ENCODE data around the gene COQ9. TPM values are rescaled to one million over a fixed set of nuclear protein-coding genes. Genes with fewer than 3 reads are reported as not detected.

Gene COQ9
- total RNA-seq, 2 donors from 2014 or later: 38.7 to 56.0 TPM

DNA sequence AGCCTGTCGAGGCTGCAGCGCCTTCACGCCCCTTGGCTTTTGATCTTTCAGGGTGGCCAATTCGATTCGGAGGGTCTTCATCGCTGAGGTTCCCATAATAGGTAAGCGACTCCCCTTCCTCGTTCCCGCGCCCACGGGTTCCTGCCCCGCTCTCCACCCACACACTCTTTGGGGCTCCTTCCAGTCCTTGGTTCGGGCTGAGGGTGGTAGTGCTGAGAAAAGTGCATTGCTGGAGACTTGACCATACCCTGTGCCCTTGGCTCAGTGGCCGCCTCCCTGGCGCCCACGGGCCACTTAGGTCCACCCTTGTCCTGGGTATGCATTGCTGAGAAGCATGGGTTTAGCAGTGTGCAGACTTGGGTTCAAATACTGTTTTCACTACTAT lies 15.7 kb downstream of the COQ9 start:
- H3K4me3 ChIP-seq: peak overlapping the region; percentile 61 to 89
- no peaks in the 10 kb centered on the region for H3K27me3 ChIP-seq
- no peak for ATAC-seq
- 0% methylated on average over 4 to 16 of the region's 16 CpGs for WGBS, 2 donors
- no peaks in the 10 kb centered on the region for H3K9me3 ChIP-seq
- H3K27ac ChIP-seq: peak overlapping the region; percentile 55 to 81 (median 76)
- intact Hi-C loops (cut with DNase I): no loop called here
- H3K4me1 ChIP-seq: peaks cover 26% of the 10 kb centered on the region
- TF ChIP-seq, protein P1, sequence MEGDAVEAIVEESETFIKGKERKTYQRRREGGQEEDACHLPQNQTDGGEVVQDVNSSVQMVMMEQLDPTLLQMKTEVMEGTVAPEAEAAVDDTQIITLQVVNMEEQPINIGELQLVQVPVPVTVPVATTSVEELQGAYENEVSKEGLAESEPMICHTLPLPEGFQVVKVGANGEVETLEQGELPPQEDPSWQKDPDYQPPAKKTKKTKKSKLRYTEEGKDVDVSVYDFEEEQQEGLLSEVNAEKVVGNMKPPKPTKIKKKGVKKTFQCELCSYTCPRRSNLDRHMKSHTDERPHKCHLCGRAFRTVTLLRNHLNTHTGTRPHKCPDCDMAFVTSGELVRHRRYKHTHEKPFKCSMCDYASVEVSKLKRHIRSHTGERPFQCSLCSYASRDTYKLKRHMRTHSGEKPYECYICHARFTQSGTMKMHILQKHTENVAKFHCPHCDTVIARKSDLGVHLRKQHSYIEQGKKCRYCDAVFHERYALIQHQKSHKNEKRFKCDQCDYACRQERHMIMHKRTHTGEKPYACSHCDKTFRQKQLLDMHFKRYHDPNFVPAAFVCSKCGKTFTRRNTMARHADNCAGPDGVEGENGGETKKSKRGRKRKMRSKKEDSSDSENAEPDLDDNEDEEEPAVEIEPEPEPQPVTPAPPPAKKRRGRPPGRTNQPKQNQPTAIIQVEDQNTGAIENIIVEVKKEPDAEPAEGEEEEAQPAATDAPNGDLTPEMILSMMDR (IDR thresholded peaks at IDR 0.05): no peak
- TF ChIP-seq POLR2A (IDR thresholded peaks at IDR 0.05): no peak
- H3K36me3 ChIP-seq (replicated peaks in 1 of 2; ENCODE audit: insufficient read depth in 1 of 2, low read depth in 2 of 2): peaks cover 0 to 3% of the 10 kb centered on the region in 2 donors
- DNase-seq: no peak

DNA sequence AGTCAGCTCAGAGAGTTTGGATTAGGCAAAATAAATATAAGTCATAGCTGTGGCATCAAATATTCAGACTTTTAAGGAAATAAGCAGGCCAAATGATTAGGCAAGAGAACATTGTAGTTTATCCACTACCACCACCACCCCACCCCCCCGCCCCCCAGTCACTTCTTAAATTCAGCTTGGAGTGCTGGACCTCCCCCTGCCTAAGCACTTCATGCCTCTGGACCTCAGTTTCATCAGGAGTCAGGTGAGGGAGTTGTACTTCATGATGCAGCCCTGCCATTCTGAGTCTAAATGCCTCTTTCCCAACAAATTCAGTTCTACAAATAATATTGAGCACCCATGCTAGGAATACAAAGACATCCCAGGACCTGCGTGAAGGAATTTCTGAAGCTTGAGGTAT lies 17.2 kb downstream of the COQ9 start:
- H3K4me1 ChIP-seq: peaks cover 26% of the 10 kb centered on the region
- no peaks in the 10 kb centered on the region for H3K9me3 ChIP-seq
- 77 to 86% methylated on average over 2 of the region's 2 CpGs for whole genome bisulfite sequencing, 2 donors
- TF ChIP-seq, protein P1 (IDR thresholded peaks at IDR 0.05): no peak
- no peak for TF ChIP-seq POLR2A (IDR thresholded peaks at IDR 0.05)
- H3K36me3 ChIP-seq (replicated peaks in 1 of 2; ENCODE audit: insufficient read depth in 1 of 2, low read depth in 2 of 2): peaks cover 6 to 9% of the 10 kb centered on the region in 2 donors
- H3K27me3 ChIP-seq: no peaks in the 10 kb centered on the region
- ATAC-seq (no peak), DNase-seq (no peak)
- H3K27ac ChIP-seq: no peak overlapping the region
- H3K4me3 ChIP-seq: no peak overlapping the region
- intact Hi-C loops (cut with DNase I): no loop called here

DNA sequence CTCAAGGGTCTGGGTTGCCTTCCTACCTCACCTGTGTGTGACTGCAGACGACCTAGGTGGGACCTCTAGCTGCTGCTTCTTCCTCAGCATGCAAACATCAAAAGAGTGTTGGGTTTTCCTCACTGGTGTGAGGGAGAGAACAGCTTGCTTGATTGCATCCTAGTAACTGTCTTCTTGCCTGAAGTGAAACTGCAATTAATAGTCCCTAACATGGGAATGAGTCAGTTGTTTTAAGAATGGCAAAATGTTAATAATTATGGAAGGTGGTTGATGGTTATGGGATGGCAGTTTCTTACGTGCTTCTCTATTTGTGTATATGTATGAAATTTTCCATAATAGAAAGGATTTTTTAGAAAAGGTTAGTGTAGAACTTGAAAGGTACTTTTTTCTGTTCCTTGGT lies 21.1 kb downstream of the COQ9 start:
- WGBS, 2 donors: 80 to 89% methylated on average over 2 of the region's 2 CpGs
- Histone ChIP-seq H3K9me3 (no peaks in the 10 kb centered on the region), H3K36me3 (replicated peaks in 1 of 2; ENCODE audit: insufficient read depth in 1 of 2, low read depth in 2 of 2) (peaks cover 6 to 17% of the 10 kb centered on the region in 2 donors), H3K27me3 (no peaks in the 10 kb centered on the region), H3K27ac (no peak overlapping the region), H3K4me1 (peaks cover 51% of the 10 kb centered on the region), H3K4me3 (no peak overlapping the region)
- no peak for ATAC-seq
- intact Hi-C loops (cut with DNase I): no loop called here
- no peak for TF ChIP-seq POLR2A (IDR thresholded peaks at IDR 0.05)
- TF ChIP-seq, protein P1 (IDR thresholded peaks at IDR 0.05): no peak
- no peak for DNase-seq

DNA sequence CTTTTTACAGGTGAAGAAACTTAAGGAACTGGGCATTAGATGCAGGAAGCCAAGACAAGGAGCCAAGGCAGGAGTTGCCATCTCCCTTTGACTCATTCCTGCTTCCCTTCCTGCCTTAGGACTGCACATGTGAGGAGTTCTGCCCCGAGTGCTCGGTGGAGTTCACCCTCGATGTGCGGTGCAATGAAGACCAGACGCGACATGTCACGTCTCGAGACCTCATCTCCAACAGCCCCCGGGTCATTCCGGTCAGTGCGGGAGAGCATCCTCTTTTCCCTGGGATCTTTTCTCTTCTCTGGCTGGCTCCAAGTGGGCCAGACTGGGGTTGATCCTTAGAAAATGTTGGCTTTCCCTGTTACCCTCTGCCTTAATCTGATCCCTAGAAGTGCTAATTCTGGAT lies 21.8 kb downstream of the COQ9 start:
- no peak overlapping the region for H3K4me3 ChIP-seq
- WGBS, 2 donors: 82 to 87% methylated on average over 11 of the region's 11 CpGs
- DNase-seq (no peak), ATAC-seq (no peak)
- intact Hi-C loops (cut with DNase I): no loop called here
- H3K27ac ChIP-seq: no peak overlapping the region
- no peaks in the 10 kb centered on the region for H3K27me3 ChIP-seq
- peaks cover 44% of the 10 kb centered on the region for H3K4me1 ChIP-seq
- no peak for TF ChIP-seq POLR2A (IDR thresholded peaks at IDR 0.05)
- TF ChIP-seq, protein P1 (IDR thresholded peaks at IDR 0.05): no peak
- H3K9me3 ChIP-seq: no peaks in the 10 kb centered on the region
- H3K36me3 ChIP-seq (replicated peaks in 1 of 2; ENCODE audit: insufficient read depth in 1 of 2, low read depth in 2 of 2): peaks cover 6 to 19% of the 10 kb centered on the region in 2 donors

DNA sequence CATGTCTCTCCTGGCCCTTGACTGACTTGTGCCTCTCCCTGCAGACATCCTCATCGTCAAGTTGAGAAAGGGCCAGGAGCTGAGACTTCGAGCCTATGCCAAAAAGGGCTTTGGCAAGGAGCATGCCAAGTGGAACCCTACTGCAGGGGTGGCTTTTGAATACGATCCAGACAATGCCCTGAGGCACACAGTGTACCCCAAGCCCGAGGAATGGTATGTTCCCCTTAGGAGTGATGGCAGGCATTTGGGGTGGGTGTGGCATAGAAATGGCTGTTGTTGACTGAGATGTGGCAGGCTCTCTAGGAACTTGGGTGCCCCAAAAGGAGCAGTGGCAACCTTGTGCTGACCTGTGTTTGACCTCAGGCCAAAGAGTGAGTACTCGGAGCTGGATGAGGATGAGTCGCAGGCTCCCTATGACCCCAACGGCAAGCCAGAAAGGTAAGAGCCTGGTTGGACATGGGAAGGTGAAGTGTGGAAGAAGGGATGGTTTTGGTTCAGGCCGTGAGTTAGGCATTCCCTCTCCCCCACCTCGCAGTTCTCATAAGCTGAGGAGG lies 22.7 kb downstream of the COQ9 start:
- DNase-seq: no peak
- H3K27me3 ChIP-seq: no peaks in the 10 kb centered on the region
- 81 to 85% methylated on average over 8 to 9 of the region's 9 CpGs for WGBS, 2 donors
- TF ChIP-seq, protein P1 (IDR thresholded peaks at IDR 0.05): no peak
- TF ChIP-seq POLR2A (IDR thresholded peaks at IDR 0.05): no peak
- peaks cover 36% of the 10 kb centered on the region for H3K4me1 ChIP-seq
- H3K4me3 ChIP-seq: no peak overlapping the region
- H3K9me3 ChIP-seq: no peaks in the 10 kb centered on the region
- peaks cover 6 to 19% of the 10 kb centered on the region in 2 donors for H3K36me3 ChIP-seq (replicated peaks in 1 of 2; ENCODE audit: insufficient read depth in 1 of 2, low read depth in 2 of 2)
- intact Hi-C loops (cut with DNase I): no loop called here
- no peak for ATAC-seq
- peak overlapping the region; percentile 9 to 68 (median 24) for H3K27ac ChIP-seq
